Type B pancreatic cell (in vitro differentiated cells): Measurements from ENCODE around the gene AMMECR1L. TPM values are rescaled to one million over a fixed set of nuclear protein-coding genes. Genes with fewer than 3 reads are reported as not detected.

ENCODE experiments used
- DNase-seq: peaks from one replicate; pipeline ENCODE4 v3.0.0; 2021; ENCODE audit warnings: mixed read lengths; ENCODE audit not compliant: unreplicated experiment; ENCODE audit errors: extremely low spot score
- H3K27ac Mint-ChIP-seq: 2 replicates; pipeline ENCODE4 v1.8.0; 2021; ENCODE audit warnings: mild to moderate bottlenecking, mixed read lengths
- H3K27me3 Mint-ChIP-seq: 2 replicates; pipeline ENCODE4 v1.8.0; 2021; ENCODE audit warnings: mixed read lengths
- H3K36me3 Mint-ChIP-seq: 2 replicates; pipeline ENCODE4 v1.8.0; 2021; ENCODE audit warnings: mixed read lengths
- H3K4me1 Mint-ChIP-seq: one replicate; pipeline ENCODE4 v1.8.0; 2021; ENCODE audit warnings: mixed read lengths; ENCODE audit not compliant: unreplicated experiment
- H3K4me3 Mint-ChIP-seq: 2 replicates; pipeline ENCODE4 v1.8.0; 2021; ENCODE audit warnings: mild to moderate bottlenecking, mixed read lengths
- H3K9me3 Mint-ChIP-seq: 2 replicates; pipeline ENCODE4 v1.8.0; 2021; ENCODE audit warnings: mixed read lengths
- total RNA-seq: library from RNA; stranded (reverse); gene quantifications from 2 replicates; pipeline ENCODE4 v1.2.1, GENCODE V29; 2021; ENCODE audit warnings: low replicate concordance
- TF ChIP-seq, protein P1 (sequence below): fragments of 200-600 bp; sonication (generic); conservative IDR thresholded peaks from 2 replicates; pipeline ENCODE4 v1.5.0; 2021; ENCODE audit warnings: antibody characterized with exemption, mild to moderate bottlenecking

The AMMECR1L gene
- total RNA-seq, 1 donor from 2014 or later, result 21.9 TPM

GRCh38 chr2:127872354-127872753 lies 13.4 kb downstream of the AMMECR1L start:
- TF ChIP-seq, protein P1, sequence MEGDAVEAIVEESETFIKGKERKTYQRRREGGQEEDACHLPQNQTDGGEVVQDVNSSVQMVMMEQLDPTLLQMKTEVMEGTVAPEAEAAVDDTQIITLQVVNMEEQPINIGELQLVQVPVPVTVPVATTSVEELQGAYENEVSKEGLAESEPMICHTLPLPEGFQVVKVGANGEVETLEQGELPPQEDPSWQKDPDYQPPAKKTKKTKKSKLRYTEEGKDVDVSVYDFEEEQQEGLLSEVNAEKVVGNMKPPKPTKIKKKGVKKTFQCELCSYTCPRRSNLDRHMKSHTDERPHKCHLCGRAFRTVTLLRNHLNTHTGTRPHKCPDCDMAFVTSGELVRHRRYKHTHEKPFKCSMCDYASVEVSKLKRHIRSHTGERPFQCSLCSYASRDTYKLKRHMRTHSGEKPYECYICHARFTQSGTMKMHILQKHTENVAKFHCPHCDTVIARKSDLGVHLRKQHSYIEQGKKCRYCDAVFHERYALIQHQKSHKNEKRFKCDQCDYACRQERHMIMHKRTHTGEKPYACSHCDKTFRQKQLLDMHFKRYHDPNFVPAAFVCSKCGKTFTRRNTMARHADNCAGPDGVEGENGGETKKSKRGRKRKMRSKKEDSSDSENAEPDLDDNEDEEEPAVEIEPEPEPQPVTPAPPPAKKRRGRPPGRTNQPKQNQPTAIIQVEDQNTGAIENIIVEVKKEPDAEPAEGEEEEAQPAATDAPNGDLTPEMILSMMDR, result no peak
- Mint-ChIP-seq H3K27ac (peak overlapping the region; percentile 71), H3K9me3 (no peaks in the 10 kb centered on the region), H3K4me3 (no peak overlapping the region), H3K27me3 (no peaks in the 10 kb centered on the region), H3K36me3 (peaks cover 16% of the 10 kb centered on the region), H3K4me1 (peaks cover 16% of the 10 kb centered on the region)
- no peak for DNase-seq

GRCh38 chr2:127865926-127866325 lies 19.8 kb downstream of the AMMECR1L start:
- Mint-ChIP-seq H3K4me1 (no peaks in the 10 kb centered on the region), H3K36me3 (peaks cover 33% of the 10 kb centered on the region)

GRCh38 chr2:127864877-127865276 lies 20.9 kb downstream of the AMMECR1L start:
- H3K27ac Mint-ChIP-seq, result no peak overlapping the region
- no peaks in the 10 kb centered on the region for H3K9me3 Mint-ChIP-seq
- no peaks in the 10 kb centered on the region for H3K27me3 Mint-ChIP-seq
- peaks cover 33% of the 10 kb centered on the region for H3K36me3 Mint-ChIP-seq
- TF ChIP-seq, protein P1, result peak; percentile 16
- no peak for DNase-seq
- no peak overlapping the region for H3K4me3 Mint-ChIP-seq
- H3K4me1 Mint-ChIP-seq, result peaks cover 10% of the 10 kb centered on the region

More at GRCh38 chr2:127865926-127866325, 19.8 kb downstream of the AMMECR1L start:
- H3K9me3 Mint-ChIP-seq, result no peaks in the 10 kb centered on the region
- no peak overlapping the region for H3K4me3 Mint-ChIP-seq
- H3K27me3 Mint-ChIP-seq, result no peaks in the 10 kb centered on the region
- no peak overlapping the region for H3K27ac Mint-ChIP-seq
- DNase-seq, result no peak
- TF ChIP-seq, protein P1, result no peak

- Mint-ChIP-seq H3K4me3 (no peak overlapping the region), H3K9me3 (no peaks in the 10 kb centered on the region), H3K27me3 (no peaks in the 10 kb centered on the region), H3K36me3 (peaks cover 29% of the 10 kb centered on the region), H3K27ac (no peak overlapping the region), H3K4me1 (peaks cover 19% of the 10 kb centered on the region)
- TF ChIP-seq, protein P1, result no peak
- no peak for DNase-seq
These were observed 23.5 kb downstream of the AMMECR1L start for GRCh38 chr2:127862228-127862627.

DNA sequence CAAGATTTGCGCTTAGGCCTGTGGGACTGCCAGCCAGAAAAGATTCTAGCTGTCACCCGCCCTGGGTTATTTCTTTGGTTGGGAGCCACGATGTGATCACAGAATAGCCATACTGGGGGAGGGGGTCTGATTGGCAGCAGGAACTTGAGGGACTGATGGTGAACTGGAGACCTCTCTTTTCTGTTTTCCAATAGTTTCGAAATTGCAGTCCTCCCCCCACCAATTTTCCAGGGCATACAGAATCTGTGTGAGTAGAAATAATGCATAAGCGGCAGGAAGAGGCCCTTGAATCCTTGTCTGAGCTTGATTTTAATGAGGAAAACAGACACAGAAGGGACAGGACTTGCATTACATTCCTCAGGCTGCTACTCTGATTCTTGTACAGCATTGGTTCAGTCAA lies 25.6 kb downstream of the AMMECR1L start:
- Mint-ChIP-seq H3K9me3 (no peaks in the 10 kb centered on the region), H3K27me3 (no peaks in the 10 kb centered on the region), H3K4me1 (peaks cover 23% of the 10 kb centered on the region), H3K4me3 (peak overlapping the region; percentile 85), H3K27ac (peak overlapping the region; percentile 89), H3K36me3 (peaks cover 19% of the 10 kb centered on the region)
- no peak for DNase-seq
- TF ChIP-seq, protein P1, result no peak

DNA sequence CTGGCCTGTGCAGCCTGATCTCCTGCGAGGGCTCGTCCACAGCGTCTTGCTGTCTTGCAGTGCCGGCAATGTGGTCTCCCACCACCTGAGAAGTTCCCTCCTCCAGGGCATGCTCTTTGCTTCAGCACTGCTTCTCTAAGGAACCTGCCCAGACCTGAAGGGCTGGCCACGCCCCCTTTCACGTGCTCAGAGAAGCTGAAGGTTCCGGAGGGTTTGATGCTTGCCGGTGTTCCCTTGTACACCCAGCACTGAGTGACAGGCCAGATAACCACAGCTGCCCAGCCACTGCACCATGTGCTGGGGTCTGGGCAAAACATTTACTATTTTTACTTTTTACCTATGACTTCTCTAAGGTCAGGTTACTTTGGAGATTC lies 26.1 kb downstream of the AMMECR1L start:
- DNase-seq, result peak; percentile 77
- Mint-ChIP-seq H3K4me3 (peak overlapping the region; percentile 85), H3K4me1 (peaks cover 23% of the 10 kb centered on the region), H3K9me3 (no peaks in the 10 kb centered on the region), H3K36me3 (peaks cover 14% of the 10 kb centered on the region), H3K27me3 (no peaks in the 10 kb centered on the region), H3K27ac (peak overlapping the region; percentile 89)
- TF ChIP-seq, protein P1, result no peak
